BJ (cell line): ENCODE data around the gene SLC25A43. TPM values are rescaled to one million over a fixed set of nuclear protein-coding genes. Genes with fewer than 3 reads are reported as not detected.
A peak's percentile ranks its signal among the peaks of the same experiment; 100 is the strongest.

ENCODE experiments used
- CTCF ChIA-PET: fragments of 350-600 bp; formaldehyde crosslinking; extraction: SDS; loops from one replicate; lab custom pipeline; 2021; ENCODE audit warnings: antibody characterized with exemption, inconsistent platforms; lab: Yijun Ruan, JAX
- POLR2A ChIA-PET: fragments of 300-600 bp; sonication (Branson Sonifier 250); formaldehyde crosslinking; extraction: SDS; loops from one replicate; lab custom pipeline; 2021; ENCODE audit warnings: antibody characterized with exemption; lab: Charles Lee
- DNase-seq: peaks from one replicate; pipeline ENCODE4 v3.0.0-alpha.2; 2011; ENCODE audit warnings: low read depth
- H3K27me3 ChIP-seq: 2 replicates; pipeline ENCODE4 v1.6.0; 2011; ENCODE audit warnings: low read length; ENCODE audit not compliant: control insufficient read depth, insufficient read depth
- H3K36me3 ChIP-seq: 2 replicates; pipeline ENCODE4 v1.5.1; 2011; ENCODE audit warnings: low read length; ENCODE audit not compliant: control insufficient read depth, insufficient read depth
- H3K4me3 ChIP-seq: 2 replicates; pipeline ENCODE4 v1.5.1; 2011; ENCODE audit warnings: low read depth, mild to moderate bottlenecking, control low read depth, low read length
- polyA plus RNA-seq: library from polyadenylated mRNA; depleted of rRNA; stranded (reverse); fragments of >200 nt; gene quantifications from 2 replicates; pipeline ENCODE4 v1.2.3, GENCODE V29; 2011
- TF ChIP-seq, protein P1 (sequence below): IDR thresholded peaks from 2 replicates; pipeline ENCODE4 v1.5.1; 2011; ENCODE audit warnings: low read depth, mild to moderate bottlenecking, control low read depth, inconsistent platforms, low read length, moderate library complexity; ENCODE audit not compliant: insufficient read depth

Gene SLC25A43
- polyA plus RNA-seq, 1 experiment: 13.5 TPM

DNA sequence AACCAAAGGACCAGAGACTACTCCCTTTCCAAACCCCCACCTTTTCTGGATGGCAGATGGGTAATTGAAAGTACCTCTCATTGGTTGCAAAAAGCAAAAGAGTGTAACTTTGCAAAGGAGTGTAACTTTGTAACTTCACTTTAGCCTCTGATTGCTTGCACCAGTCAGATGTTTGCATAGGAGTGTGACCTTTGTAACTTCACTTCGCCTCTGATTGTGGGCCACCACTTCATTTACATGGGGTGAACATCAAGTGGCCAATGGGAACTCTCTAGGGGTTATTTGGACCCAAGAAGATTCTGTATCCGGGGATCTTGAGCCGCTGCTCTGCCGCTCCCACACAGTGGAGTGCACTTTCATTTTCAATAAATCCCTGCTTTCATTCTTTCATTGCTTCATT, 9.9 kb upstream of the SLC25A43 start:
- H3K36me3 ChIP-seq: no peaks in the 10 kb centered on the region
- H3K4me3 ChIP-seq: no peak overlapping the region
- H3K27me3 ChIP-seq: no peaks in the 10 kb centered on the region
- ChIA-PET CTCF (no interaction called here), POLR2A (no interaction called here)
- DNase-seq: no peak
- TF ChIP-seq, protein P1, sequence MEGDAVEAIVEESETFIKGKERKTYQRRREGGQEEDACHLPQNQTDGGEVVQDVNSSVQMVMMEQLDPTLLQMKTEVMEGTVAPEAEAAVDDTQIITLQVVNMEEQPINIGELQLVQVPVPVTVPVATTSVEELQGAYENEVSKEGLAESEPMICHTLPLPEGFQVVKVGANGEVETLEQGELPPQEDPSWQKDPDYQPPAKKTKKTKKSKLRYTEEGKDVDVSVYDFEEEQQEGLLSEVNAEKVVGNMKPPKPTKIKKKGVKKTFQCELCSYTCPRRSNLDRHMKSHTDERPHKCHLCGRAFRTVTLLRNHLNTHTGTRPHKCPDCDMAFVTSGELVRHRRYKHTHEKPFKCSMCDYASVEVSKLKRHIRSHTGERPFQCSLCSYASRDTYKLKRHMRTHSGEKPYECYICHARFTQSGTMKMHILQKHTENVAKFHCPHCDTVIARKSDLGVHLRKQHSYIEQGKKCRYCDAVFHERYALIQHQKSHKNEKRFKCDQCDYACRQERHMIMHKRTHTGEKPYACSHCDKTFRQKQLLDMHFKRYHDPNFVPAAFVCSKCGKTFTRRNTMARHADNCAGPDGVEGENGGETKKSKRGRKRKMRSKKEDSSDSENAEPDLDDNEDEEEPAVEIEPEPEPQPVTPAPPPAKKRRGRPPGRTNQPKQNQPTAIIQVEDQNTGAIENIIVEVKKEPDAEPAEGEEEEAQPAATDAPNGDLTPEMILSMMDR: no peak

DNA sequence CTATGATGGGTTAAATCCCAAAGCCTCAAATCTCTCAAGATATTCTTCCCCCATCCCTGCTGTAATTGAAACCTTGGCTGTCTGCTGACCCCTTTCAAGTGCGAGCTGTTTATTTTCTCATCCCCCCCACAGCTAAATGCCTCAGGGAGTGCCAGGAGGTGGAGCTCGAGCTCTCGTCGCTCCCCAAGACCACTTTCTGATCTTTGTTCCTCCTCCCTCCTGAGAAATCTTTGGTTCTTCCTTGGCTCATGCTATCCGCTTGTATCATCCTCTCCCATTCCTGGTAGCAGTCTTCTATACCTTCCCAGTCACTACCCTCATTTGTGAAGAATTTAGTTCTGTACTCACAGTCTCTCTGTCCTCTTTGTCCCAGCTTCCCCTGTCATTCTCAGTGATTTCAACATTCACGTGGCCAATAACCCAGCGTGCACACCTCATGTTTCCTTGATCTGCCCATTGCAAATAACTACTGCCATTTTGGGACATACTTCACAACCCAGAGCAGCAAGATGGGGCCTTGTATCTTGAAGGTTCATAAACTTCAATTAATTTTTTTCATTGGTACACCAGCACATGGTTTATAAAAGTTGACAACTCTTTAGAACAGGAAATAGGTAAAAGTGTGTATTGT, 9.2 kb upstream of the SLC25A43 start:
- TF ChIP-seq, protein P1: no peak
- ChIA-PET CTCF (interaction anchor here (0.6 to 1.1 kb wide), 3 partner anchors 8 to 122 kb away, joined by 3 to 4 read pairs (median 4); no protein-coding TSS in a partner anchor), POLR2A (no interaction called here)
- H3K36me3 ChIP-seq: no peaks in the 10 kb centered on the region
- DNase-seq: no peak
- no peak overlapping the region for H3K4me3 ChIP-seq
- no peaks in the 10 kb centered on the region for H3K27me3 ChIP-seq

DNA sequence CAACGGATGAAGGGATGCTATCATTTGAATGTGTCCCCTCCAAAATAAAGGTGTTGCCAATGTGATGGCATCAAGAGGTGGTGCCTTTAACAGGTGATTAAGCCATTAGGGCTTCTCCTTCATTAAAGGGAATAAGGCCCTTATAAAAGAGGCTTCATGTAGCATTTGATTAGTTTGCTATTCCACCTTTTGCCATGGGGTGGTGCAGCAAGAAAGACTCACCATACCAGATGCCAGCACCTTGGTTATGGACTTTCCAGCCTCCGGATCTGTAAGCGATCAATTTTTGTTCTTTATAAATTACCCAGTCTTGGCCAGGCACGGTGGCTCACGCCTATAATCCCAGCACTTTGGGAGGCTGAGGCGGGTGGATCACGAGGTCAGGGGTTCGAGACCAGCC, 7.9 kb upstream of the SLC25A43 start:
- Histone ChIP-seq H3K4me3 (no peak overlapping the region), H3K36me3 (no peaks in the 10 kb centered on the region), H3K27me3 (no peaks in the 10 kb centered on the region)
- POLR2A ChIA-PET: no interaction called here
- CTCF ChIA-PET: interaction anchor here (1.1 kb wide), 1 partner anchor 9 kb away, joined by 4 read pairs; no protein-coding TSS in a partner anchor
- DNase-seq: no peak
- TF ChIP-seq, protein P1: peak; percentile 41

DNA sequence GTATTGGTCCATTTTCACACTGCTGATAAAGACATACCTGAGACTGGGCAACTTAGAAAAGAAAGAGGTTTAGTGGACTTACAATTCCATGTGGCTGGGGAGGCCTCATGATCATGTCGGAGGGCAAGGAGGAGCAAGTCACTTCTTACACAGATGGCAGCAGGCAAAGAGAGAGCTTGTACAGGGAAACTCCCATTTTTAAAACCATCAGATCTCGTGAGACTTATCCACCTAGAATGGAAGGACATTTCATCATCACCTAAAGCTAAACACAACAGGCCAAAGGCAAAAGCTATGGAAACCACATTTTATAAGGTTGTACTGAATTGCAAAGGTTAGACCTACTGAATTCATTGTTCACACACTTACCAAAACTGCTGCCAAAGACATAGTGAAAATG, 6.0 kb upstream of the SLC25A43 start:
- Histone ChIP-seq H3K27me3 (no peaks in the 10 kb centered on the region), H3K4me3 (no peak overlapping the region), H3K36me3 (no peaks in the 10 kb centered on the region)
- no peak for DNase-seq
- TF ChIP-seq, protein P1: no peak
- CTCF ChIA-PET: no interaction called here
- POLR2A ChIA-PET: no interaction called here

DNA sequence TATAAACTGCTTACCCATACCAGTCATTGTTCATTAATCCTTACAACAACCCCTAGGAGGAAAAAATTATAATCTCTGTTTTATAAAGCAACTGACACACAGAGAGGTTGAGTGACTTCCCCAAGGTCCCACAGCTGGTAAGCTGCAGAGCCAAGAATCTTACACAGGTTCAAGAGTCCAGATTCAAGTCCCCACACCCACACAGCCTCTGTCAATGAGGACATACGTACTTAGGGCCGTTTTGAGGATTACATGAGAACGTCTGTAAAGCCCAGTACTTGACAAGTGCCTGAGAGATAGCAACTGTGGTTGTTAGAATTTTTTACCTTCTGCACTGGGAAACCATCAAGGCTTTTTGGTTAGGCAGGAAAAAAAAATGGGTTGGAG, 556 bp upstream of the SLC25A43 start:
- Histone ChIP-seq H3K27me3 (no peaks in the 10 kb centered on the region), H3K36me3 (no peaks in the 10 kb centered on the region), H3K4me3 (peak overlapping the region; percentile 67)
- CTCF ChIA-PET: no interaction called here
- no peak for DNase-seq
- POLR2A ChIA-PET: no interaction called here
- TF ChIP-seq, protein P1: no peak
